Suprapubic skin (tissue), 4 donors: ENCODE data around the gene BRPF3. TPM values are rescaled to one million over a fixed set of nuclear protein-coding genes. Genes with fewer than 3 reads are reported as not detected.

Experiments used
- DNase-seq, 2 donors: peaks; one replicate each; pipeline ENCODE4 v3.0.0-alpha.2; 2019; ENCODE audit warnings: low spot score in 2 of 2
- H3K27ac ChIP-seq: fragments of 200-600 bp; sonication (generic); one replicate; pipeline ENCODE4 v1.5.1; 2019
- H3K27me3 ChIP-seq: fragments of 200-600 bp; sonication (generic); one replicate; pipeline ENCODE4 v1.5.1; 2019
- H3K36me3 ChIP-seq: fragments of 200-600 bp; sonication (generic); one replicate; pipeline ENCODE4 v1.5.1; 2019
- H3K4me1 ChIP-seq: fragments of 200-600 bp; sonication (generic); one replicate; pipeline ENCODE4 v1.5.1; 2019
- H3K4me3 ChIP-seq: fragments of 200-600 bp; sonication (generic); one replicate; pipeline ENCODE4 v1.5.1; 2019; ENCODE audit warnings: mild to moderate bottlenecking
- H3K9me3 ChIP-seq: fragments of 200-600 bp; sonication (generic); one replicate; pipeline ENCODE4 v1.5.1; 2019
- CTCF ChIP-seq, 2 donors: fragments of 200-600 bp in 1 of 2; fragments of 450-650 bp in 1 of 2; sonication (generic) in 1 of 2; IDR thresholded peaks; one replicate each; pipeline ENCODE4 v1.5.1; 2016 to 2019; ENCODE audit warnings: antibody characterized with exemption in 2 of 2, mild to moderate bottlenecking in 1 of 2, moderate library complexity in 1 of 2
- EP300 ChIP-seq: sonication (generic); formaldehyde crosslinking; IDR thresholded peaks from one replicate; pipeline ENCODE4 v1.6.1; 2017; ENCODE audit warnings: antibody characterized with exemption
- POLR2A ChIP-seq, 2 donors: fragments of 450-650 bp; IDR thresholded peaks; one replicate each; pipeline ENCODE4 v1.6.1; 2017; ENCODE audit warnings: antibody characterized with exemption in 2 of 2, mild to moderate bottlenecking in 2 of 2, moderate library complexity in 2 of 2
- POLR2AphosphoS5 ChIP-seq, 3 donors: sonication (generic); formaldehyde crosslinking; IDR thresholded peaks; one replicate each; pipeline ENCODE4 v1.6.1; 2017; ENCODE audit warnings: antibody characterized with exemption in 3 of 3
- WGBS: methylation state at CpG from one replicate; pipeline ENCODE4 v1.1.5; 2018; 5-methylcytosine and 5-hydroxymethylcytosine counted together
- total RNA-seq, 4 donors: library from RNA; depleted of rRNA; stranded (reverse); fragments of >200 nt; gene quantifications; one replicate each; pipeline ENCODE4 v1.1.0, GENCODE V29; 2016

The BRPF3 gene
- total RNA-seq, 4 donors from 2014 or later = 19.3 to 28.5 (median 20.5) TPM

- no peak for DNase-seq
- Histone ChIP-seq H3K9me3 (no peaks in the 10 kb centered on the region), H3K27me3 (no peaks in the 10 kb centered on the region), H3K4me3 (no peak overlapping the region), H3K27ac (no peak overlapping the region), H3K4me1 (peaks cover 3% of the 10 kb centered on the region), H3K36me3 (peaks cover 66% of the 10 kb centered on the region)
- 67% methylated on average over 8 of the region's 8 CpGs for WGBS
- TF ChIP-seq POLR2A (IDR thresholded peaks at IDR 0.05) = no peak
- no peak for TF ChIP-seq CTCF (IDR thresholded peaks at IDR 0.05)
- no peak for TF ChIP-seq POLR2AphosphoS5 (IDR thresholded peaks at IDR 0.05)
- no peak for TF ChIP-seq EP300
Measured at GRCh38 chr6:36207155-36207554, 10.6 kb downstream of the BRPF3 start.

GRCh38 chr6:36209606-36210005 is 13.1 kb downstream of the BRPF3 start:
- Histone ChIP-seq H3K4me3 (no peak overlapping the region), H3K27me3 (no peaks in the 10 kb centered on the region), H3K27ac (no peak overlapping the region), H3K9me3 (no peaks in the 10 kb centered on the region), H3K4me1 (peaks cover 3% of the 10 kb centered on the region), H3K36me3 (peaks cover 82% of the 10 kb centered on the region)
- DNase-seq = no peak
- WGBS = 83% methylated on average over 1 of the region's 1 CpG
- TF ChIP-seq POLR2A (IDR thresholded peaks at IDR 0.05) (no peak), POLR2AphosphoS5 (IDR thresholded peaks at IDR 0.05) (no peak), EP300 (no peak), CTCF (IDR thresholded peaks at IDR 0.05) (no peak)

GRCh38 chr6:36210182-36210581 is 13.6 kb downstream of the BRPF3 start:
- Histone ChIP-seq H3K9me3 (no peaks in the 10 kb centered on the region), H3K4me3 (no peak overlapping the region), H3K27me3 (no peaks in the 10 kb centered on the region), H3K27ac (no peak overlapping the region), H3K36me3 (peaks cover 85% of the 10 kb centered on the region), H3K4me1 (peaks cover 3% of the 10 kb centered on the region)
- TF ChIP-seq EP300 (no peak), POLR2A (IDR thresholded peaks at IDR 0.05) (no peak), CTCF (IDR thresholded peaks at IDR 0.05) (no peak), POLR2AphosphoS5 (IDR thresholded peaks at IDR 0.05) (no peak)
- 93% methylated on average over 13 of the region's 14 CpGs for WGBS
- no peak for DNase-seq

GRCh38 chr6:36210886-36211595 is 14.5 kb downstream of the BRPF3 start:
- WGBS = 89% methylated on average over 18 of the region's 18 CpGs
- Histone ChIP-seq H3K27me3 (no peaks in the 10 kb centered on the region), H3K4me1 (peaks cover 3% of the 10 kb centered on the region), H3K9me3 (no peaks in the 10 kb centered on the region), H3K27ac (no peak overlapping the region), H3K4me3 (no peak overlapping the region), H3K36me3 (peaks cover 93% of the 10 kb centered on the region)
- TF ChIP-seq CTCF (IDR thresholded peaks at IDR 0.05) (no peak), POLR2A (IDR thresholded peaks at IDR 0.05) (no peak), POLR2AphosphoS5 (IDR thresholded peaks at IDR 0.05) (no peak), EP300 (no peak)
- no peak for DNase-seq

GRCh38 chr6:36216559-36216958 is 20.0 kb downstream of the BRPF3 start:
- H3K9me3 ChIP-seq = no peaks in the 10 kb centered on the region
- peaks cover 88% of the 10 kb centered on the region for H3K36me3 ChIP-seq
- no peak for DNase-seq
- no peak for TF ChIP-seq POLR2A (IDR thresholded peaks at IDR 0.05)
- no peak for TF ChIP-seq CTCF (IDR thresholded peaks at IDR 0.05)
- no peak for TF ChIP-seq POLR2AphosphoS5 (IDR thresholded peaks at IDR 0.05)
- TF ChIP-seq EP300 = no peak
- no peaks in the 10 kb centered on the region for H3K4me1 ChIP-seq
- no peak overlapping the region for H3K27ac ChIP-seq
- no peak overlapping the region for H3K4me3 ChIP-seq
- whole genome bisulfite sequencing = 100% methylated on average over 1 of the region's 2 CpGs
- no peaks in the 10 kb centered on the region for H3K27me3 ChIP-seq
